Keratinocyte (primary cell): ENCODE data around the gene RBM34.

Experiments
- EZH2 ChIP-seq: IDR thresholded peaks from one replicate; pipeline ENCODE4 v1.6.1; 2012; ENCODE audit warnings: inconsistent platforms, mild to moderate bottlenecking, low read length, moderate library complexity
- TF ChIP-seq, protein P1 (sequence below), 3 experiments: IDR thresholded peaks in 1 of 3; conservative IDR thresholded peaks in 1 of 3; optimal IDR thresholded peaks in 1 of 3; 2 replicates in 2 of 3; 3 replicates in 1 of 3; pipeline versions ENCODE3 to v1.5.1; 2011; ENCODE audit warnings: low read length in 3 of 3, mild to moderate bottlenecking in 3 of 3, moderate library complexity in 2 of 3, control low read depth in 1 of 3, inconsistent platforms in 1 of 3; ENCODE audit not compliant: insufficient read depth in 2 of 3; ENCODE audit errors: extremely low read depth in 1 of 3

DNA sequence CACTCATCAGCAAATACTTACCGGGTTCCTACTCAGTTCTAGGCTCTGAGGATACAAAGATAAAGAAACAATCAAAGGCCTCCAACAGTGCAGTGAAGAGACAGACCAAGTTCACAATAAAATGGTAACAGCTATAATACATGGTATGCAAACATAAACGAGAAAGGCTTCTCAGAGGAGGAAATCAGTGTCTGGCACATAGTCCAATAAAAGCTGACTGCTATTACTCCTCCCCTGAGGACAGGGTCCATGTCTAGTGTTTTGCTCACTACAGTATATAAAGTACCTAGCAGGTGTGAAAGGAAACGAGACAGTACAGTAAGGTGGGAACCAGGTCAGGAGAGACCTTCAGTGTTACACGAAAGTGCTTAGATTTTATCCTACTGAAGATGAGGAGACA lies 4.3 kb downstream of the RBM34 start:
- TF ChIP-seq, protein P1, sequence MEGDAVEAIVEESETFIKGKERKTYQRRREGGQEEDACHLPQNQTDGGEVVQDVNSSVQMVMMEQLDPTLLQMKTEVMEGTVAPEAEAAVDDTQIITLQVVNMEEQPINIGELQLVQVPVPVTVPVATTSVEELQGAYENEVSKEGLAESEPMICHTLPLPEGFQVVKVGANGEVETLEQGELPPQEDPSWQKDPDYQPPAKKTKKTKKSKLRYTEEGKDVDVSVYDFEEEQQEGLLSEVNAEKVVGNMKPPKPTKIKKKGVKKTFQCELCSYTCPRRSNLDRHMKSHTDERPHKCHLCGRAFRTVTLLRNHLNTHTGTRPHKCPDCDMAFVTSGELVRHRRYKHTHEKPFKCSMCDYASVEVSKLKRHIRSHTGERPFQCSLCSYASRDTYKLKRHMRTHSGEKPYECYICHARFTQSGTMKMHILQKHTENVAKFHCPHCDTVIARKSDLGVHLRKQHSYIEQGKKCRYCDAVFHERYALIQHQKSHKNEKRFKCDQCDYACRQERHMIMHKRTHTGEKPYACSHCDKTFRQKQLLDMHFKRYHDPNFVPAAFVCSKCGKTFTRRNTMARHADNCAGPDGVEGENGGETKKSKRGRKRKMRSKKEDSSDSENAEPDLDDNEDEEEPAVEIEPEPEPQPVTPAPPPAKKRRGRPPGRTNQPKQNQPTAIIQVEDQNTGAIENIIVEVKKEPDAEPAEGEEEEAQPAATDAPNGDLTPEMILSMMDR (optimal IDR thresholded peaks at IDR 0.05 in 1 of 3, IDR thresholded peaks at IDR 0.05 in 1 of 3, conservative IDR thresholded peaks at IDR 0.05 in 1 of 3; ENCODE audit: extremely low read depth in 1 of 3, insufficient read depth in 2 of 3, low read length in 3 of 3) = no peak
- TF ChIP-seq EZH2 = no peak
